DMS53 (cell line): ENCODE data around the gene CACNA2D3.

ENCODE experiments used
- DNase-seq: peaks from one replicate; lab custom pipeline; 2025; lab: John Stamatoyannopoulos, UW

The CACNA2D3 gene

DNA sequence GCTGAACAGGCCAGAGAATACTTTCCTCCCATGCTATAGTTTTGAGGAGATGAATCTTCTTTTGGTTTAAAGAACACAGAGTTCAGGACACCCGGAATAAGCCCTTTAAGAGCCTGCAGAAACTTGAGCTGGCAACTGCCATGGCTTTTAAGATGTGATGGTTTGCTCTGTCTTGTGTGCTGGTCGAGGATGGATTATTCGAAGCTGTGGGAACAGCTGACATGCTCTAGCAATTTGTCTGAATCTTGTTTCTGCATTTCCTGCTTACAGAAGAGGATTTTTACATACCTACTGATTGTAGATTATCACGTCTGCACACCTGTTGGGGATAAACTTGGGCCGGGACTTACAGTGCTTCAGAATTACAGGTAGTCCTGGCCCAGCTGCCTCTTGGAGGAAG is 408.6 kb downstream of the CACNA2D3 start:
- DNase-seq = no peak

DNA sequence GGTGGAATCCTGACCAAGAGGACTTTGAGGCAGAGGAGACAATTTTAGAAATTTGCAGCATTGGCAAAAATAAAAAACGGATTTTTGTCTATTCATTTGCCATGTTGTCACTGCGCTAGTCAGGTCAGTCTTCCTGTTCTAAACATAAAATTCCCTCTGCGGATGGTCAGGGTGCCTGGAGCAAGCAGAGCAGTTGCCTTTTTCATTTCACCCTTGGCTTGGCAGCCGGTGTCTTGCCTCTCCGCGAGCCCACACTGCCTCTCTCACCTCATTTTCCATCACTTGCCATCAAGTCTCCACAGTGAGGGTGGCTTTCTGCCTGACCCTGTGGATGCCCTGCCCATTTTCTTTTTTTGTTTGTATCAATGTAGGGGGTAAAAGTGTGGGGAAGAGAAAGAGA is 409.4 kb downstream of the CACNA2D3 start:
- DNase-seq = no peak

- no peak for DNase-seq
Observed at GRCh38 chr3:54533856-54534255, 411.5 kb downstream of the CACNA2D3 start.

DNA sequence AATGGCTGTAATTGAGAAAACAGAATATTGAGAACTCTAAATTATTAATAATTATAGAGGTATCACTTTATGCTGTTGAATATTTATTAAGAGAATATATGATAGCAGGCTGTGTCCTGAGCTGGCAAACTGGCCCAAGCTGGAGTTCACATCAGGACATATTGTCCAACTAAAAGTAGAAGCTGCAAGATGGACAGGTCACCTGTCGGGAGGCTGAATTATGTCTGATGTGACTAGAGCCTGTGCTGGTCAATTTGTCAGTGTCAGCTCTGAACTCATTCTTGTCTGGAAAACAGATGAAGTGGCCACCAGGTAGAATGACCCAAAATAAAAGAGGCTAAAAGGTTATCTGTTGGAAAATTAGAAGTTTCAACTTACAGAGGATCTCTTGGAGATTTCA is 413.3 kb downstream of the CACNA2D3 start:
- DNase-seq = no peak

DNA sequence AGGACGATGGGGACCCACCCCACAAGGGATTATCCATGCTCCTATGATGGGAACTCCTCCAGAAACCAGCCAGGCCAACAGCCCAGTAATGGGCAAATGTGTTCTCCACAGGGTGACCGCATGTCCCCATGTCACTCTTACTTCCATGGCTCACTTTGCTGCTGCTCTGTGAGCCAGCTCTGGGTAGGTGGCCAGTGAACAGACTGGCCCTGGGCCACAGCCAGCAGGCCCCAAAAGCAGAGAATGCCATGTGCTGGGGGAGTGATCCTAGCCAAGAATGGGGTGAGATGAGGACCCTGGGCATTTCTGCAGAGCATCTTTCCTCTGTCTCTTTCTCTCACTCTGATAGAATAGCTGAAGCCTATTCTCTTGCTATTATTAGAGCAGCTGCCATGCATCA is 414.1 kb downstream of the CACNA2D3 start:
- no peak for DNase-seq

DNA sequence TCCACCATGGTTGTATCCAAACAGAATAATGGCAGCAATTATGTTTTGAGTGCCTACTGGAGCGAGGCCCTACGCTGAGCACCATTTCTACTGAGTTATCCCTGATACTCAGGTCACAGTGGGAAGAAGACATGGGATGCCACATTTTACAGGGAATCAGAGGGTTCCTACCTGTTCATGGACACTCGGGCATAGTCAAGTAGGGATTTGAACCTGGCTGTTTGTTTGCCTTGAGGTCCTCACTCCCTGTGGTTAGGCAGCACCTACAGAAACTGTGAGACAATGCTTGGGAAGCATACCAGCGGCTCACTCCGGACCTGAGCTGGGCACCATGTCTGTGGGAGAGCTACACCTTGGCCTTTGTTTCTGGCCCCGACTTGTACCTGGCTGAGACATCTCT is 415.2 kb downstream of the CACNA2D3 start:
- DNase-seq = no peak

DNA sequence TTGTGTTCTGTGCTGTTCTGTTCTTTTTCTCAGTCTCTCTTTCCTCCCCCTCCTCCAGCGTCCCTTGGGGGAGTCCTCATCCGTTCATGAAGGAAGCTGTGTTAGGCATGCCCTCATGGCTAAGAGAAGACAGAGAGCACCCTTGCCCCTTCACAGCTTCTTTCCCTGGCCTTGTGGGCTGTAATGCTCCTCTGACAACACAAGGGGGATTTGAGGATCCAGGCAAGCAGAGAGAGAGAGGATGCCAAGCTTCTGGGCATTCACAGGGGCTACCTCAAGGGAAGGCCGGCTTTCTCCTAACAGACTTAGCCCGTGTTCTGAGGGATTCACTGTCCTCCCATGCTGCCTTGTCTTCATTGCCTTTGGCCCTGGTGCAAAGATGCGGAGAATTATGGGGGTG is 416.0 kb downstream of the CACNA2D3 start:
- no peak for DNase-seq

DNA sequence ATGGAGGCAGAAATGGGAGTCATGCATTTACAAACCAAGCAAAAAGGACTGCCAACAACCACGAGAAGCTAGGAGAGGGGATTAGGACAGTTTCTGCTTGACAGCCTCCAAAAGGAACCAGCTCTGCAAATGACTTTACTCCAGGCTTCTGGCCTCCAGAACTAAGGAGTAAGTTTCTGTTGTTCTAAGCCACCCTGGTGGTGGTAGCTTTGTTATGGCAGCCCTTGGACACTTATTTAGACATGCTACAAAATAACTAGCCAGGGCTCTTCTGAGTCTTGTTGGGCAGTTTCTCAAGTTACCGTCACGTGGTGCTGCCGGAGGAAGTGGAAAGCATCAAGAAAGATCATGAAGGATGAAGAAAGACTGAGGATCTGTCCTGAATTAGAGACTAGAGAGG is 419.0 kb downstream of the CACNA2D3 start:
- DNase-seq = no peak

- no peak for DNase-seq
Observed at GRCh38 chr3:54543446-54543845, 421.1 kb downstream of the CACNA2D3 start.

DNA sequence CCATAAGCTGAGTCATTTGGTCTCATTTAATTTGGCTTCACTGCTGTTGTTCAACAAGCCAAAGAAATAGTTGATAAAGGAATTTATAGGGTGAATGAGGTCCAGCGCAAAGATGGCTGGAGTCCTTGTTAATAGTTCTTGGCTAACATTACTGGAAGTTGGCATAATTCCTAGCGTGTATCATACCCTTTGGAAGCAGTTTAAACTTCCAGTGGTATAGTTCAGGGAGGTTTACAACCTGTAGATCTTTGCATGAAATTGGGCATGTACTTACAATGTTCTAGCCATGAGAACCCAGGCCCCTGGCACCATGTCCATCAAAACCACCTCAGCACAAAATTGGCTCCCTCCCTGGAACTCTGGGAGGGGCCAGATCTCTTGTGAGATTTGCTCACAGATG is 424.7 kb downstream of the CACNA2D3 start:
- DNase-seq = no peak

GRCh38 chr3:54547846-54548245 is 425.5 kb downstream of the CACNA2D3 start:
- DNase-seq = no peak

- DNase-seq = no peak
Observed at GRCh38 chr3:54549607-54550220, 427.4 kb downstream of the CACNA2D3 start.

GRCh38 chr3:54550221-54550977 is 428.0 kb downstream of the CACNA2D3 start:
- peak; percentile 21 for DNase-seq

GRCh38 chr3:54556630-54557029 is 434.3 kb downstream of the CACNA2D3 start:
- DNase-seq = no peak

DNA sequence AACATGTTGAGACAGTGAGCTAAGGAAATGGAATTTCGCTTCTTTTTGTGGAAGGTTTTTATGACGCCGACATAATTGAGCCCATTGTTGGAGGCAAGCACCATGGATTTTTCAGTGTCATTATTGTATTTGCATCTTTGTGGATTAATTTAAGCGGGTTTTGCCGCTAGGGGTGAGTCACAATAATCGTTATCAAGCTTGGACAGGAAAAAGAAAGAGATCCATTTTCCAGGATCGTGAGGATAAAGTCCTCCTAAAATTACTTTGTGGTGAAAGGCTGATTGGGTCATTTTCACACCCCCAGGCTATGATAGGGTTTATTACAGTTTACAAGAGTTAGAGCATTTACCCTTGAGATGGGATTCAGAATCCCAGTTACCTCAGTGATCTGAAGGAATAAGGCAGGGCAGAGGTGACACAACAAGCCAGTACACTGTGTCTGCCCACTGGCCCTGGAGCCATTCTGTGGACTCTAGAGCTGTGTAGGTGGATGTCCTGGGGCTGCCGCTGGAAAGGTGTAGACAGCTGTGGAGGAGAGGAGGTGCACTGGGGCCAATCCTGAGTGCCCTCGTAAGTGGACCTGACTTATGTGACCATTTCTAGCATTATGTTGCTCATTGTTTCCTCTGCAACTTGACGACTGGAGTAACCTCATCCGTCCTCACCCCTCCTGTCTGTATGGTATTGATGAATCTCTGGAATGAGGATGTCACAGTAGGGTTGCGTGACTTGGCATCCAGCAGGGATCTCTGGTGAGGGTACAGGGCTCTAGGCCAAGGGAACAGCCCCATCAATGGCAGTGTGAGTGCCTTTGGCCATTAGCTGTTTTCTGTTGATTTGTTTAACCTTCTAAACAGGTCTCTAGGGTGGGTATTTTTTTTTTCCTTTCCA is 435.4 kb downstream of the CACNA2D3 start:
- no peak for DNase-seq

DNA sequence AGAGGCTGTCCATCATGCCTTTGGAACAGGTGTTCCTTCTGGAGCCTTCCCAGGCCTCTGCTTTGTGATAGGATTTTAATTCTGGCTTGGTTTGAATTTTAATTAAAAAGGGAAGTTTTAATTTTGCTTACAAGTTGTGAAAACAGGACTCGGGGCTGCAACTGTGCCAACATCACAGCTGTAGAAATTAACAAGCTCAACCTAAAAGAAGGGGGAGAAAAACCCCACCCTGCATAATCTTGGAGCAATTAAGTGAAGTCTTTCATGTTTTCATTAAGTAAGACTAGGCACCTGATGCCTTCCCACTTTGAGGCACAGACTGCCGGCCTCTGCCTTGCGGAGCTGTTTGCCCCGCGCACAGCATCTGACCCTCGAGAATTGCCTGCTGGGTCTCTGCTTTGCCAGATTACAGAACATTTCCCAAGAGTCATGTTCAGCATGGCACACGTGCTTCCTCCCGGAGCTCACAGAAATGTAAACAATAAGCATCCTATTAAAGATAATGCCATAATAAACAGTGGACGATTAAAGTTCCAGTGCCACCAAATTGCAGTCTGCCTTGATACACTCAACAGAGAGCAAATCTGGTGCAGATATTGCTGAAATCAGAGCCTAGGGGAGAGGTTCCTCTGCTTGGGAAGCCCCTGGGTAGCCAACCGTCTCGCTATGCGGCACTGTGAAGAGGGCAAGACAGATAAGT is 441.3 kb downstream of the CACNA2D3 start:
- no peak for DNase-seq

DNA sequence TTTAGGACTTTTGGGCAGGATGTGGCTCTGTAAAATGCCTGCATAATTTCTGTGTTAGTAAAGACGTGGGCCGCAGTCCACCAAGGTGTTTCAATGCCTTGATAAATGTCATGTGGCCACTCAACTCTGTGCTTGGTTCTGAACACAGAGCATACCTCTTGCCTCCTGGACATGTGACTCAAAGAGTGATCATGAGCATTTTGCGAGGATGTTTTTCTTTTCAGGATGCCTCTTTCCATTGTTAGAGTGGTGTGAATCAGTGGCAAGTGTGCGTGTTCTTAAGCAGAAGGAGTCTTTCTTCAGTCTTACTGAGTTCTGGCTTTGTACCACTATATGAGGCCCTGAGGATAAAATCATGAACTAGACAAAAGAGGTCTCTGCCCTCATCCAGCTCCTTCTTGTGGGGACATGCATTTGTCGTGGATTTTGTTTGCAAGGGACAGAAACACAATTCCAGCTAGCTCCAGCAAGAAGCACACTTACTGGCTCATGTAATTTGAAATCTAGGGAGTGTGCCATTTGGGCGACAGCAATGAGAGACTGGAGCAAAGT is 442.1 kb downstream of the CACNA2D3 start:
- DNase-seq = no peak

DNA sequence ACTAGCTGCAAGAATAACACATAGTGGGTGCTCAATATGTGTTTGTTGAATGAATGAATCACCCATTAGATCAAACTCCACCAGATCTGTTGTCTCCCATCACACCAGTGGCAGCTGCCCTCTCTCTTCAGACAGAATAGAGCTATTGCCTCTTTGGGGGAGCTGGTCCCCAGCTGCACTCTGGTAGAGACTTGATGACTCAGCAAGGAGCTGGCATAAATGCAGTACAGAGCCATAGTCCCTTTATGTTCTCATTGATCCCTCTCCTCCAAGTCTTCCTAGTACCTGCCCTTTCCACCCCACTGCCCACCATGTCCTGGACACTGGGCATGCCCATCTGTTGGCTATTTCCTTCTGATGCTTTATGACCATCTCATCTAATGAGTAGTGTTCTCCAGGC is 443.6 kb downstream of the CACNA2D3 start:
- DNase-seq = no peak

DNA sequence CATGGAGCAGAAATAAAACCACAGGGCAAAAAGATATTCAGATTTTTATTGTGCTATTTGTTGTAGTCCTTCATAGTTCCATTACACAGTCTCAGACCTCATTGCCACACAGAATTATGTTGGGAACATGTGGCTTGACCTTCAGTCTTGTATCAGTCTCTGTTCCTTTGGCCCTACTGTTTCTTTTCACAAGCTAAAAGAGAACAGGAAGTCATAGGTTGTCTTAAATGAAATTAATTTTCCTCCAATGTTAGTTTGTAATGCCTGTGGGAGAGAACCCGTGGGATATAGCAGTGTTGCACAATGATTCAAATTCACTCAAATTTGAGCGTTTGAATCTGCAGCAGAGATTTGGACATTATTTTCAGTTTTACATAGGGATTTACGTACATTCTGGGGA is 445.6 kb downstream of the CACNA2D3 start:
- no peak for DNase-seq

DNA sequence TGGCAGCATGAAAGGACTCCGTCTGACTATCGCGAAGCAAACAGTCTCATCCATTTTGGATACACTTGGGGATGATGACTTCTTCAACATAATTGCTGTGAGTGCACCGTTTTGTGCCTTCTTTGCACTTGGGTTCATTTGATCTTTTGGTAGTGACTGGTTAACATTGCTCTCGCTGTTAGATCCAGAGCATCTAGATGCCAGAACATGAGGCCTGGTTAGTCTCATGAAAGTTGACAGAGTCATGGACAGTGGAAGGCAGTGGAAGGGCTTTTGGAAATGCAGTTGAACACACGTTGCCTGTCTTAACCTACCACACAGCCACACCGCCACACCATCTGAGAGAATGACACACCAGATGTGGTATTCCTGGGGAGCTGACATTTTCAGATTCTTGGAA is 447.7 kb downstream of the CACNA2D3 start:
- no peak for DNase-seq

GRCh38 chr3:54572197-54572895 is 450.0 kb downstream of the CACNA2D3 start:
- no peak for DNase-seq
